LNCaP clone FGC (cell line): ENCODE measurements around the gene KRT79.

Experiments used
- DNase-seq: peaks from one replicate; pipeline ENCODE4 v3.0.0-alpha.2; 2011; ENCODE audit warnings: low read depth
- H3K4me3 ChIP-seq: 2 replicates; pipeline ENCODE4 v1.5.1; 2011; ENCODE audit warnings: mild to moderate bottlenecking, low read depth, low read length, control low read depth
- CTCF ChIP-seq: IDR thresholded peaks from 2 replicates; pipeline ENCODE4 v1.5.1; 2012; ENCODE audit warnings: mild to moderate bottlenecking; ENCODE audit not compliant: control insufficient read depth, insufficient read depth; ENCODE audit errors: extremely low read depth

Gene KRT79

DNA sequence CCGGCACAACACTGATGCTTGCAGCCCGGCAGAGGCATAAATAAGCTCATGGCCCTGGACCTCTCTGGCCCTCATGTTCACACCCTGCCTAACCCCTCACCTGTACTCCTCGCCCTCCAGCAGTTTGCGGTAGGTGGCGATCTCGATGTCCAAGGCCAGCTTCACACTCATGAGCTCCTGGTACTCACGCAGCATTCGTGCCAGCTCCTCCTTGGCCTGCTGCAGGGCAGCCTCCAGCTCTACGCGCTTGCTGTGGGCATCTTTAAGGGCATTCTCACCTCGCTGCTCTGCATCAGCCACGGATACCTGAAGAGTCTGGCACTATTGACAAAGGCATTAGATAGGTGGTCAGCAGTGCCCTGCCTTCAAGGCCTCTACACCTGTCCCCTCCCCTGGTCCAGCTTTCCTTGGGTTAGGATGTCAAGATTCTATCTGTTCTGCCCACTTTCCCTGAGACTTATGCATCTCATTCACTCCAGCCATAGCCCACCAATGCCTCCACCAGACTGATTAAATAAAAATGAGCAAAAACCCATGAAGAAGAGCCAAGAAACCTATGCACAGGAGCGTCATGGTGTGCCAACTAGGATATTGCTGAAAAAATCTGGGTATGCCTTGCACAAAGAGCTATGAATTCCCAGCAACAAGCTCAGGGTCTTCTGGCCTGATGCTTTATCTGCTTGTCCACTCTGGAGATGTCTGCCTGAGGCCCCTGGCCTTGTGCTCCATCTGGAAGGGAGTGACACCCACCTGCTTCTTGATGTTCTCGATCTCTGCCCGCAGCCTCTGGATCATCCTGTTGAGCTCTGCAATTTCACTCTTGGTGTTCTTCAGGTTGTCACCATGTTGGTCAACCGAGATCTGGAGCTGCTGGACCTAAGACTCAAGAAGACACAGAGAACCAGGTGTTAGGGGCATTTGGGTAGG lies 26.3 kb downstream of the KRT79 start:
- no peak for TF ChIP-seq CTCF
- DNase-seq: no peak
- no peak overlapping the region for H3K4me3 ChIP-seq

- no peak for TF ChIP-seq CTCF
- H3K4me3 ChIP-seq: no peak overlapping the region
- DNase-seq: no peak
Measured at GRCh38 chr12:52806821-52807543, 27.1 kb downstream of the KRT79 start.

DNA sequence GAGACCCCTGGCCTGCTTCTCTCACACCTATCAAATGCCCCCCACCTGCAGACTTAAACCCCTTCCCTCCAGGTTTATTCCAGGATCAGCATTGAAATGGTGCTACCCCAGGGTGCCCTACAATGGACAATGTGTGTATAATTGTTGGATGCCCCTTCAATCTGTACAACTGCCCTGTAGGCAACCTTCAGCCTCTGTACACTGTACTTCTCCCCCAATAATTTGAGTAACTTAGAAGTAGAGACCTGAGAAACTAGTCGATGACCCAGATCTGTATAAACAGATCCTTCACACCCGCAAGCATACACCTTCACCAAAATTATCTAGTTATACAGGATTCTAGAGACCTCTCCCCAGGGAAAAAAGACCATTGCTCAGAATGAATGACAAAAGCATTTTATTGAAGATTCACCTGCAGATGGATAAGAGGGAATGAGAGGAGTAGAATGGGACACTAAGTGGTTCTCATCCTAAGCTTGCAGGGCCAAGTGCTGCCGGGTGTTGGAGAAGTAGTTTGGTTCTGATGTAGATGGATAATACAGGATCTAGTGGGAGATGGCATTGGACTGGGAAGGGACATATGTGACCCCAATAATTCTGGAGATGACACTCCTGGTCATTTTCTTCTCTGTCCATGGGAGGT lies 27.8 kb downstream of the KRT79 start:
- no peak overlapping the region for H3K4me3 ChIP-seq
- TF ChIP-seq CTCF: no peak
- DNase-seq: no peak

DNA sequence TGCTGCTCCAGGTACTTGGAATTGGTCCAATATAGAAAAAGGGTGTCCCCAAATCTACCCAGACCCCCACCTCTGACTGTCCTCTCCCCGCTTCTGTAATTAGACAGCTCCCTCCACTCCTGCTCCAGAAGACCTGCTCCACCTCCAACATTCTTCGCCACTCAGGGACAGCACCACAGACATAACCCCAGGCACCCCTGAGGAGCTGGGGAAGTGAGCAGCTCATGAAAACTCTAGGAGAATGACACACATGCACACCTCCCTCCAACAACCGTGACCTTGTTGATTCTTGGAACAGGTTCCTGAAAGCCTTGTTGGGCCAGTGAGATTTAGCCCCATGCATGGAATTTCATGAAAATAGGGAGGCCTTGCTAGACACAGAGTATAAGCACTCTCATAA lies 28.4 kb downstream of the KRT79 start:
- TF ChIP-seq CTCF: no peak
- DNase-seq: no peak
- no peak overlapping the region for H3K4me3 ChIP-seq

DNA sequence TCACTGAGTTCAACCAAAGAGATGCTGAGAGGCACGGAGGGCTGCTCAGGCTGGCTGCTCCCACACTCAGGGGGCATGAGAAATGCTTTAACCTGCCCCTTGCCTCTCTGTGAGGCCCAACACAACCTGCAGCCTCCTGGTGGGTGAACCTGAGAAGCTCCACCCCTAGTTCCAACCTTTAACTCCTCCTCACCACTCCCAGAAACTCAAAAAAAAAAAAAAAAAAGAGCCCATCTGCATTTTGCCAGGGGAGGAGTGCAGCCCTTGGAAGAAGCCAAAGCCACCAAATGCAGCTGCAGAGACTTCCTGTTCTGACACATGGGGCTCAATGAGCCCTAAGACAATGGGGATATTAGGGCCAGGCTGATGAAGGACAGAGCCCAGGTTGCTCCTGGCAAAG lies 29.1 kb downstream of the KRT79 start:
- DNase-seq: no peak
- no peak overlapping the region for H3K4me3 ChIP-seq
- no peak for TF ChIP-seq CTCF

GRCh38 chr12:52802442-52802841 lies 31.7 kb downstream of the KRT79 start:
- TF ChIP-seq CTCF: no peak
- no peak for DNase-seq
- no peak overlapping the region for H3K4me3 ChIP-seq
